GM13977 (cell line): ENCODE data around the gene RRM1.

Experiments used
- DNase-seq: peaks from one replicate; pipeline ENCODE4 v3.0.0; 2012; ENCODE audit warnings: low spot score
- CTCF ChIP-seq: IDR thresholded peaks from 2 replicates; pipeline ENCODE4 v1.5.1; 2012; ENCODE audit warnings: mild to moderate bottlenecking, control low read depth; ENCODE audit not compliant: insufficient read depth; ENCODE audit errors: extremely low read depth, missing control alignments
- in situ Hi-C: fragments of 300-500 bp; cut with MboI; formaldehyde crosslinking; loops from one replicate; pipeline ENCODE4 v1.12.0; 2022; ENCODE audit warnings: low sequenced_read_pairs, low pct_unique_long_range_greater_than_20kb, mixed read lengths, inconsistent platforms; ENCODE audit not compliant: unreplicated experiment

Gene RRM1

GRCh38 chr11:4074266-4074665 lies 20.3 kb upstream of the RRM1 start:
- no peak for TF ChIP-seq CTCF
- in situ Hi-C loops, result loop anchor here (5.0 kb wide), 1 partner anchor 227 kb away; no protein-coding TSS in a partner anchor
- no peak for DNase-seq

GRCh38 chr11:4076774-4077173 lies 17.8 kb upstream of the RRM1 start:
- in situ Hi-C loops, result no loop called here
- TF ChIP-seq CTCF, result no peak
- DNase-seq, result no peak

- in situ Hi-C loops, result no loop called here
- no peak for DNase-seq
- no peak for TF ChIP-seq CTCF
Observed at GRCh38 chr11:4083198-4083597, 11.4 kb upstream of the RRM1 start.

GRCh38 chr11:4084406-4085125 lies 10.0 kb upstream of the RRM1 start:
- in situ Hi-C loops, result no loop called here
- DNase-seq, result no peak
- TF ChIP-seq CTCF, result no peak

GRCh38 chr11:4085575-4085974 lies 9.0 kb upstream of the RRM1 start:
- in situ Hi-C loops, result no loop called here
- no peak for TF ChIP-seq CTCF
- no peak for DNase-seq

GRCh38 chr11:4086575-4087353 lies 7.8 kb upstream of the RRM1 start:
- DNase-seq, result no peak
- in situ Hi-C loops, result no loop called here
- no peak for TF ChIP-seq CTCF
